Endodermal cell (in vitro differentiated cells): ENCODE results near the gene MAIP1. TPM values are rescaled to one million over a fixed set of nuclear protein-coding genes. Genes with fewer than 3 reads are reported as not detected.

Source experiments
- DNase-seq: peaks from one replicate; pipeline ENCODE4 v3.0.0-alpha.2; 2017
- H3K27ac ChIP-seq: 2 replicates; pipeline ENCODE4 v1.5.1; 2013; ENCODE audit warnings: mild to moderate bottlenecking, low read depth, low read length, moderate library complexity
- H3K27me3 ChIP-seq: 2 replicates; pipeline ENCODE4 v1.6.1; 2013; ENCODE audit warnings: mild to moderate bottlenecking, low read length, moderate library complexity; ENCODE audit not compliant: insufficient read depth, control insufficient read depth, poor library complexity, severe bottlenecking
- H3K36me3 ChIP-seq: 2 replicates; pipeline ENCODE4 v1.7.0; 2013; ENCODE audit warnings: mild to moderate bottlenecking, low read length, moderate library complexity; ENCODE audit not compliant: control insufficient read depth, insufficient read depth
- H3K4me1 ChIP-seq: one replicate; pipeline ENCODE4 v1.7.0; 2013; ENCODE audit warnings: low read length; ENCODE audit not compliant: control insufficient read depth, insufficient read depth
- H3K4me3 ChIP-seq: 2 replicates; pipeline ENCODE4 v1.5.1; 2013; ENCODE audit warnings: mild to moderate bottlenecking, low read length, moderate library complexity
- H3K9ac ChIP-seq: 2 replicates; pipeline ENCODE4 v1.6.1; 2013; ENCODE audit warnings: mild to moderate bottlenecking, low read length, moderate library complexity; ENCODE audit not compliant: poor library complexity, severe bottlenecking; ENCODE audit errors: extremely low read depth
- H3K9me3 ChIP-seq: 2 replicates; pipeline ENCODE4 v1.6.1; 2013; ENCODE audit warnings: mild to moderate bottlenecking, low read length, moderate library complexity; ENCODE audit not compliant: control insufficient read depth
- H3K27ac Mint-ChIP-seq: 2 replicates; pipeline ENCODE4 v1.8.0; 2020; ENCODE audit warnings: mixed read lengths
- H3K27me3 Mint-ChIP-seq: 2 replicates; pipeline ENCODE4 v1.8.0; 2021; ENCODE audit warnings: mild to moderate bottlenecking, mixed read lengths; ENCODE audit not compliant: insufficient read depth
- H3K36me3 Mint-ChIP-seq: 2 replicates; pipeline ENCODE4 v1.8.0; 2020; ENCODE audit warnings: low read depth, mixed read lengths
- H3K4me1 Mint-ChIP-seq: 2 replicates; pipeline ENCODE4 v1.8.0; 2020; ENCODE audit warnings: mixed read lengths
- H3K4me3 Mint-ChIP-seq: 2 replicates; pipeline ENCODE4 v1.8.0; 2020; ENCODE audit warnings: mild to moderate bottlenecking, moderate library complexity, mixed read lengths
- H3K9me3 Mint-ChIP-seq: 2 replicates; pipeline ENCODE4 v1.8.0; 2020; ENCODE audit warnings: mild to moderate bottlenecking, mixed read lengths
- WGBS, 2 experiments: methylation state at CpG; one replicate each; pipeline versions ENCODE4 v1.1.5 to v1.1.7; 2013; ENCODE audit warnings: missing lambda C conversion rate in 2 of 2, mixed read lengths in 1 of 2; ENCODE audit not compliant: insufficient coverage in 1 of 2, insufficient read length in 1 of 2; 5-methylcytosine and 5-hydroxymethylcytosine counted together
- total RNA-seq, 2 donors: library from RNA; stranded (reverse); fragmentation: NEBNext Ultra II Directional in 1 of 2; extraction: Animal tissue kit (Norgen Biotek cat#: 25700) in 1 of 2; gene quantifications; 2 replicates in 1 of 2; 3 replicates in 1 of 2; pipeline ENCODE4 v1.2.1, GENCODE V29; 2021
- TF ChIP-seq, protein P1 (sequence below): fragments of 200-600 bp; sonication (generic); conservative IDR thresholded peaks from 2 replicates; pipeline ENCODE4 v1.5.0; 2021; ENCODE audit warnings: antibody characterized with exemption, mild to moderate bottlenecking

The MAIP1 gene
- total RNA-seq, 2 donors from 2014 or later = 20.9 to 23.7 TPM

GRCh38 chr2:199914372-199914958, 40.9 kb upstream of the MAIP1 start:
- Mint-ChIP-seq H3K4me1 (peaks cover 7% of the 10 kb centered on the region), H3K27ac (no peak overlapping the region), H3K27me3 (no peaks in the 10 kb centered on the region), H3K4me3 (no peak overlapping the region), H3K36me3 (peaks cover 53% of the 10 kb centered on the region), H3K9me3 (peaks cover 32% of the 10 kb centered on the region)
- Histone ChIP-seq H3K9me3 (peaks cover 47% of the 10 kb centered on the region), H3K4me3 (peak overlapping the region; percentile 76), H3K36me3 (peaks cover 55% of the 10 kb centered on the region), H3K27ac (no peak overlapping the region), H3K4me1 (no peaks in the 10 kb centered on the region), H3K9ac (no peak overlapping the region), H3K27me3 (no peaks in the 10 kb centered on the region)
- TF ChIP-seq, protein P1, sequence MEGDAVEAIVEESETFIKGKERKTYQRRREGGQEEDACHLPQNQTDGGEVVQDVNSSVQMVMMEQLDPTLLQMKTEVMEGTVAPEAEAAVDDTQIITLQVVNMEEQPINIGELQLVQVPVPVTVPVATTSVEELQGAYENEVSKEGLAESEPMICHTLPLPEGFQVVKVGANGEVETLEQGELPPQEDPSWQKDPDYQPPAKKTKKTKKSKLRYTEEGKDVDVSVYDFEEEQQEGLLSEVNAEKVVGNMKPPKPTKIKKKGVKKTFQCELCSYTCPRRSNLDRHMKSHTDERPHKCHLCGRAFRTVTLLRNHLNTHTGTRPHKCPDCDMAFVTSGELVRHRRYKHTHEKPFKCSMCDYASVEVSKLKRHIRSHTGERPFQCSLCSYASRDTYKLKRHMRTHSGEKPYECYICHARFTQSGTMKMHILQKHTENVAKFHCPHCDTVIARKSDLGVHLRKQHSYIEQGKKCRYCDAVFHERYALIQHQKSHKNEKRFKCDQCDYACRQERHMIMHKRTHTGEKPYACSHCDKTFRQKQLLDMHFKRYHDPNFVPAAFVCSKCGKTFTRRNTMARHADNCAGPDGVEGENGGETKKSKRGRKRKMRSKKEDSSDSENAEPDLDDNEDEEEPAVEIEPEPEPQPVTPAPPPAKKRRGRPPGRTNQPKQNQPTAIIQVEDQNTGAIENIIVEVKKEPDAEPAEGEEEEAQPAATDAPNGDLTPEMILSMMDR = no peak
- 96 to 100% methylated on average over 2 of the region's 2 CpGs for WGBS, 2 experiments
- DNase-seq = no peak

DNA sequence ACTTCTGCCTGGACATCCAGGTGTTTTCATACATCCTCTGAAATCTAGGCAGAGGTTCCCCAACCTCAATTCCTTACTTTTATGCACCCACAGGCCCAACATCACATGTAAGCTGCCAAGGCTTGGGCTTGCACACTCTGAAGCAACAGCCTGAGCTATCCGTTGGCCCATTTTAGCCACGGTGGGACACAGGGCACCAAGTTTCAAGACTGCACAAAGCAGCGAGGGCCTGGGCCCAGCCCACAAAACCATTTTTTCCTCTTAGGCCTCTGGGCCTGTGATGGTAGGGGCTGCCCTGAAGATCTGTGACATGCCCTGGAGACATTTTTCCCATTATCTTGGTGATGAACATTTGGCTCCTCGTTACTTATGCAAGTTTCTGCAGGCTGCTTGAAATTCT, 38.4 kb upstream of the MAIP1 start:
- Mint-ChIP-seq H3K4me3 (no peak overlapping the region), H3K27me3 (no peaks in the 10 kb centered on the region), H3K27ac (no peak overlapping the region), H3K4me1 (peaks cover 5% of the 10 kb centered on the region), H3K9me3 (peaks cover 36% of the 10 kb centered on the region), H3K36me3 (peaks cover 67% of the 10 kb centered on the region)
- Histone ChIP-seq H3K4me3 (peak overlapping the region; percentile 68), H3K36me3 (peaks cover 69% of the 10 kb centered on the region), H3K27ac (no peak overlapping the region), H3K27me3 (no peaks in the 10 kb centered on the region), H3K4me1 (no peaks in the 10 kb centered on the region), H3K9ac (no peak overlapping the region), H3K9me3 (peaks cover 54% of the 10 kb centered on the region)
- 96 to 100% methylated on average over 3 to 4 of the region's 4 CpGs for WGBS, 2 experiments
- DNase-seq = no peak
- TF ChIP-seq, protein P1 = no peak

GRCh38 chr2:199922856-199923255, 32.5 kb upstream of the MAIP1 start:
- no peak for DNase-seq
- 71 to 83% methylated on average over 4 of the region's 5 CpGs for WGBS, 2 experiments
- H3K9ac ChIP-seq = no peak overlapping the region
- H3K4me1 Mint-ChIP-seq = peaks cover 8% of the 10 kb centered on the region
- H3K4me3 Mint-ChIP-seq = no peak overlapping the region
- H3K27ac ChIP-seq = no peak overlapping the region
- H3K27ac Mint-ChIP-seq = peak overlapping the region; percentile 72
- peaks cover 17% of the 10 kb centered on the region for H3K9me3 ChIP-seq
- H3K27me3 Mint-ChIP-seq = no peaks in the 10 kb centered on the region
- H3K4me3 ChIP-seq = no peak overlapping the region
- peaks cover 12% of the 10 kb centered on the region for H3K9me3 Mint-ChIP-seq
- H3K27me3 ChIP-seq = no peaks in the 10 kb centered on the region
- no peaks in the 10 kb centered on the region for H3K4me1 ChIP-seq
- peaks cover 55% of the 10 kb centered on the region for H3K36me3 ChIP-seq
- H3K36me3 Mint-ChIP-seq = peaks cover 44% of the 10 kb centered on the region
- TF ChIP-seq, protein P1 = no peak
